ENCODE results near the gene PANX3. TPM values are rescaled to one million over a fixed set of nuclear protein-coding genes. Genes with fewer than 3 reads are reported as not detected.

PANX3 gene
- total and polyA plus RNA-seq, 9 of the 15 experiments (the other 6 are each of a cell fraction or from before 2014, with no cell fraction given) = 0.09 to 0.69 (median 0.39) TPM

- intact Hi-C loops (cut with micrococcal nuclease) = loop anchor here (1.0 to 10.0 kb wide), 3 partner anchors 171 to 518 kb away; no protein-coding TSS in a partner anchor
- ATAC-seq (peak; percentile 84), DNase-seq (ENCODE audit: extremely low read depth in 1 of 4, low spot score in 3 of 4) (peak; percentile 25 to 75 (median 41)), FAIRE-seq (peak; percentile 84)
- peaks cover 0 to 5% of the 10 kb centered on the region in 2 experiments; a peak in 2 of 5 replicates for H3K4me1 ChIP-seq (replicated peaks in 1 of 2; ENCODE audit: control insufficient read depth in 2 of 2, insufficient read depth in 2 of 2, low read length in 2 of 2)
- WGBS (ENCODE audit: insufficient coverage, low coverage, missing lambda C conversion rate) = 2% methylated on average over 3 of the region's 3 CpGs
- no peaks in the 10 kb centered on the region for H4K20me1 ChIP-seq (replicated peaks; ENCODE audit: control insufficient read depth, insufficient read depth, low read length)
- no peak overlapping the region for H3K27ac ChIP-seq (ENCODE audit: extremely low read depth, low read depth, low read length)
- H3K36me3 ChIP-seq (ENCODE audit: control insufficient read depth, insufficient read depth, low read length) = no peaks in the 10 kb centered on the region
- no peaks in the 10 kb centered on the region for H3K27me3 ChIP-seq (ENCODE audit: control insufficient read depth in 2 of 2, insufficient read depth in 2 of 2, low read length in 2 of 2)
- no peaks in the 10 kb centered on the region for H3K9me1 ChIP-seq (ENCODE audit: control insufficient read depth, insufficient read depth, low read length)
- H2AFZ ChIP-seq (ENCODE audit: low read depth, low read length) = no peak overlapping the region
- no TSS peak for BruUV-seq (replicated peaks)
- H3K9me3 ChIP-seq (replicated peaks; ENCODE audit: control insufficient read depth, insufficient read depth, low read depth, low read length) = no peaks in the 10 kb centered on the region
- in situ Hi-C loops (cut with MboI) = loop anchor here (5.0 to 25.0 kb wide), 2 partner anchors 169 to 524 kb away; no protein-coding TSS in a partner anchor
- no peak overlapping the region for H3K4me2 ChIP-seq (ENCODE audit: insufficient read depth, low read length)
- H3K79me2 ChIP-seq (ENCODE audit: control insufficient read depth, insufficient read depth, low read length) = no peaks in the 10 kb centered on the region
- POLR2A ChIA-PET = no interaction called here
- H3K4me3 ChIP-seq = no peak overlapping the region
- CTCF ChIA-PET (ENCODE audit: low intra/inter-chr PET ratio) = interaction anchor here (0.7 to 1.6 kb wide), 7 partner anchors 121 to 516 kb away, joined by 3 to 9 read pairs (median 3); no protein-coding TSS in a partner anchor
- H3K9ac ChIP-seq (ENCODE audit: insufficient read depth in 1 of 2, low read depth in 2 of 2, low read length in 2 of 2) = no peak overlapping the region
- no peak for TF ChIP-seq PHB (CRISPR knock-in tag; IDR thresholded peaks at IDR 0.05)
- TF ChIP-seq TFAM (CRISPR knock-in tag; conservative IDR thresholded peaks at IDR 0.05) = no peak
- TF ChIP-seq NFRKB (IDR thresholded peaks at IDR 0.05; ENCODE audit: low read depth) = no peak
- no peak for TF ChIP-seq ZNF316 (IDR thresholded peaks at IDR 0.05)
- no peak for TF ChIP-seq DDX20 (tag; IDR thresholded peaks at IDR 0.05; ENCODE audit: low read depth)
- no peak for TF ChIP-seq HNRNPH1 (optimal IDR thresholded peaks at IDR 0.05; ENCODE audit: low read depth, low read length)
- no peak for TF ChIP-seq PCBP2 (IDR thresholded peaks at IDR 0.05; ENCODE audit: low read depth, low read length, poor library complexity, severe bottlenecking)
- TF ChIP-seq HCFC1 (IDR thresholded peaks at IDR 0.05; ENCODE audit: low read depth, low read length) = no peak
- TF ChIP-seq SMARCA5 (IDR thresholded peaks at IDR 0.05) = no peak
- TF ChIP-seq SRSF7 (optimal IDR thresholded peaks at IDR 0.05; ENCODE audit: low read depth, low read length) = no peak
- peak; percentile 70 for TF ChIP-seq ZNF512 (tag; IDR thresholded peaks at IDR 0.05)
- no peak for TF ChIP-seq HMGN3 (IDR thresholded peaks at IDR 0.05; ENCODE audit: borderline replicate concordance, extremely low read depth, insufficient read length, low read depth, low read length)
- no peak for TF ChIP-seq HNRNPLL (IDR thresholded peaks at IDR 0.05; ENCODE audit: low read depth, low read length, poor library complexity, severe bottlenecking)
- TF ChIP-seq SMC3 (conservative IDR thresholded peaks at IDR 0.05; ENCODE audit: insufficient read depth, low read depth, low read length) = peak; percentile 59; the same call in 1 of the 2 replicates
- TF ChIP-seq ZNF449 (CRISPR knock-in tag; IDR thresholded peaks at IDR 0.05) = no peak
- TF ChIP-seq CTCF (IDR thresholded peaks at IDR 0.05 in 2 of 3, conservative IDR thresholded peaks at IDR 0.05 in 1 of 3; ENCODE audit: insufficient read depth in 2 of 3, low read depth in 1 of 3, low read length in 3 of 3) = peak; percentile 66 to 71 (median 67)
- no peak for TF ChIP-seq CCNT2 (IDR thresholded peaks at IDR 0.05; ENCODE audit: borderline replicate concordance, extremely low read depth, insufficient read length, low read depth, low read length)
- no peak for TF ChIP-seq BRD9 (IDR thresholded peaks at IDR 0.05; ENCODE audit: low read depth, partially characterized antibody)
Measured at GRCh38 chr11:124586238-124586860, 24.9 kb upstream of the PANX3 start.

Measured in K562 (cell line).